ENCODE data around the gene FGD3.

GRCh38 chr9:93030642-93031628 lies 83.6 kb downstream of the FGD3 start:
- no peak for TF ChIP-seq EP300 (IDR thresholded peaks at IDR 0.05)
- TF ChIP-seq, protein P1, sequence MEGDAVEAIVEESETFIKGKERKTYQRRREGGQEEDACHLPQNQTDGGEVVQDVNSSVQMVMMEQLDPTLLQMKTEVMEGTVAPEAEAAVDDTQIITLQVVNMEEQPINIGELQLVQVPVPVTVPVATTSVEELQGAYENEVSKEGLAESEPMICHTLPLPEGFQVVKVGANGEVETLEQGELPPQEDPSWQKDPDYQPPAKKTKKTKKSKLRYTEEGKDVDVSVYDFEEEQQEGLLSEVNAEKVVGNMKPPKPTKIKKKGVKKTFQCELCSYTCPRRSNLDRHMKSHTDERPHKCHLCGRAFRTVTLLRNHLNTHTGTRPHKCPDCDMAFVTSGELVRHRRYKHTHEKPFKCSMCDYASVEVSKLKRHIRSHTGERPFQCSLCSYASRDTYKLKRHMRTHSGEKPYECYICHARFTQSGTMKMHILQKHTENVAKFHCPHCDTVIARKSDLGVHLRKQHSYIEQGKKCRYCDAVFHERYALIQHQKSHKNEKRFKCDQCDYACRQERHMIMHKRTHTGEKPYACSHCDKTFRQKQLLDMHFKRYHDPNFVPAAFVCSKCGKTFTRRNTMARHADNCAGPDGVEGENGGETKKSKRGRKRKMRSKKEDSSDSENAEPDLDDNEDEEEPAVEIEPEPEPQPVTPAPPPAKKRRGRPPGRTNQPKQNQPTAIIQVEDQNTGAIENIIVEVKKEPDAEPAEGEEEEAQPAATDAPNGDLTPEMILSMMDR (IDR thresholded peaks at IDR 0.05): no peak

Data from esophagus muscularis mucosa (tissue), 3 donors.